ENCODE data around the gene OR1F1.

GRCh38 chr16:3249020-3249419 lies 61.0 kb downstream of the OR1F1 start:
- TF ChIP-seq CTCF (IDR thresholded peaks at IDR 0.05) (no peak), POLR2A (IDR thresholded peaks at IDR 0.05) (no peak)
